ENCODE data around the gene LRP1B.

Gene LRP1B

GRCh38 chr2:140843186-140843585 is 1287.6 kb downstream of the LRP1B start:
- no peak for DNase-seq (ENCODE audit: low read depth in 2 of 2)

- no peak for DNase-seq (ENCODE audit: low read depth in 2 of 2)
Observed at GRCh38 chr2:140842110-140842509, 1288.7 kb downstream of the LRP1B start.

GRCh38 chr2:140841141-140841540 is 1289.7 kb downstream of the LRP1B start:
- DNase-seq (ENCODE audit: low read depth in 2 of 2), result no peak

GRCh38 chr2:140836826-140837225 is 1294.0 kb downstream of the LRP1B start:
- no peak for DNase-seq (ENCODE audit: low read depth in 2 of 2)

- no peak for DNase-seq (ENCODE audit: low read depth in 2 of 2)
Observed at GRCh38 chr2:140835079-140835478, 1295.7 kb downstream of the LRP1B start.

GRCh38 chr2:140814141-140814540 is 1316.7 kb downstream of the LRP1B start:
- no peak for DNase-seq (ENCODE audit: low read depth in 2 of 2)

GRCh38 chr2:140808820-140809219 is 1322.0 kb downstream of the LRP1B start:
- DNase-seq (ENCODE audit: low read depth in 2 of 2), result no peak

GRCh38 chr2:140808211-140808610 is 1322.6 kb downstream of the LRP1B start:
- DNase-seq (ENCODE audit: low read depth in 2 of 2), result no peak

- no peak for DNase-seq (ENCODE audit: low read depth in 2 of 2)
Observed at GRCh38 chr2:140804700-140805260, 1326.0 kb downstream of the LRP1B start.

- DNase-seq (ENCODE audit: low read depth in 2 of 2), result no peak
Observed at GRCh38 chr2:140801311-140801710, 1329.5 kb downstream of the LRP1B start.

GRCh38 chr2:140797718-140798117 is 1333.1 kb downstream of the LRP1B start:
- DNase-seq (ENCODE audit: low read depth in 2 of 2), result no peak

- no peak for DNase-seq (ENCODE audit: low read depth in 2 of 2)
Observed at GRCh38 chr2:140791802-140792201, 1339.0 kb downstream of the LRP1B start.

GRCh38 chr2:140786585-140786984 is 1344.2 kb downstream of the LRP1B start:
- no peak for DNase-seq (ENCODE audit: low read depth in 2 of 2)

- no peak for DNase-seq (ENCODE audit: low read depth in 2 of 2)
Observed at GRCh38 chr2:140775411-140775810, 1355.4 kb downstream of the LRP1B start.

GRCh38 chr2:140770645-140771044 is 1360.2 kb downstream of the LRP1B start:
- no peak for DNase-seq (ENCODE audit: low read depth in 2 of 2)

GRCh38 chr2:140761807-140762206 is 1369.0 kb downstream of the LRP1B start:
- no peak for DNase-seq (ENCODE audit: low read depth in 2 of 2)

- no peak for DNase-seq (ENCODE audit: low read depth in 2 of 2)
Observed at GRCh38 chr2:140759426-140760156, 1371.2 kb downstream of the LRP1B start.

GRCh38 chr2:140747665-140748064 is 1383.2 kb downstream of the LRP1B start:
- no peak for DNase-seq (ENCODE audit: low read depth in 2 of 2)

- DNase-seq (ENCODE audit: low read depth in 2 of 2), result no peak
Observed at GRCh38 chr2:140747090-140747489, 1383.7 kb downstream of the LRP1B start.

- DNase-seq (ENCODE audit: low read depth in 2 of 2), result no peak
Observed at GRCh38 chr2:140744379-140744778, 1386.4 kb downstream of the LRP1B start.

- DNase-seq (ENCODE audit: low read depth in 2 of 2), result no peak
Observed at GRCh38 chr2:140737006-140737405, 1393.8 kb downstream of the LRP1B start.

- DNase-seq (ENCODE audit: low read depth in 2 of 2), result no peak
Observed at GRCh38 chr2:140734992-140735391, 1395.8 kb downstream of the LRP1B start.

- DNase-seq (ENCODE audit: low read depth in 2 of 2), result no peak
Observed at GRCh38 chr2:140718999-140719398, 1411.8 kb downstream of the LRP1B start.

- DNase-seq (ENCODE audit: low read depth in 2 of 2), result no peak
Observed at GRCh38 chr2:140717481-140717880, 1413.3 kb downstream of the LRP1B start.

All from stimulated activated CD8-positive, alpha-beta memory T cell treated with anti-CD3 and anti-CD28 coated beads, Interleukin-7, amount 100 ng/mL, for 1 hour (primary cell).